Ascending aorta (tissue), 2 donors: ENCODE data around the gene SETX. TPM values are rescaled to one million over a fixed set of nuclear protein-coding genes. Genes with fewer than 3 reads are reported as not detected.
A peak's percentile ranks its signal among the peaks of the same experiment; 100 is the strongest.

ENCODE experiments used
- DNase-seq, 2 donors: peaks; one replicate each; pipeline ENCODE4 v3.0.0-alpha.2; 2019; ENCODE audit warnings: low spot score in 2 of 2
- H3K27ac ChIP-seq, 2 donors: fragments of 200-600 bp; sonication (generic); one replicate each; pipeline ENCODE4 v1.5.1; 2016 to 2017; ENCODE audit warnings: mild to moderate bottlenecking in 1 of 2
- H3K27me3 ChIP-seq: fragments of 200-600 bp; sonication (generic); one replicate; pipeline ENCODE4 v1.5.1; 2017
- H3K36me3 ChIP-seq, 2 donors: fragments of 200-600 bp; sonication (generic); one replicate each; pipeline ENCODE4 v1.5.1; 2016
- H3K4me1 ChIP-seq, 2 donors: fragments of 200-600 bp; sonication (generic); one replicate each; pipeline ENCODE4 v1.5.1; 2016 to 2017; ENCODE audit warnings: mild to moderate bottlenecking in 1 of 2
- H3K4me3 ChIP-seq, 2 donors: fragments of 200-600 bp; sonication (generic); one replicate each; pipeline ENCODE4 v1.5.1; 2016 to 2017; ENCODE audit warnings: mild to moderate bottlenecking in 1 of 2
- H3K9me3 ChIP-seq, 2 donors: fragments of 200-600 bp; sonication (generic); one replicate each; pipeline ENCODE4 v1.5.1; 2016
- intact Hi-C: fragments of 100-400 bp; cut with DNase I; formaldehyde crosslinking; loops from one replicate; pipeline ENCODE4 v1.15.1; 2023
- total RNA-seq: library from RNA; depleted of rRNA; stranded (reverse); fragments of >200 nt; gene quantifications from one replicate; pipeline ENCODE4 v1.1.0, GENCODE V29; 2016
- TF ChIP-seq, protein P1 (sequence below), 3 experiments: fragments of 200-600 bp in 2 of 3; fragments of 450-650 bp in 1 of 3; sonication (generic) in 2 of 3; IDR thresholded peaks; one replicate each; pipeline ENCODE4 v1.5.1; 2016 to 2019; ENCODE audit warnings: antibody characterized with exemption in 3 of 3, mild to moderate bottlenecking in 1 of 3, moderate library complexity in 1 of 3

The SETX gene
- total RNA-seq, 1 donor from 2014 or later = 31.2 TPM

DNA sequence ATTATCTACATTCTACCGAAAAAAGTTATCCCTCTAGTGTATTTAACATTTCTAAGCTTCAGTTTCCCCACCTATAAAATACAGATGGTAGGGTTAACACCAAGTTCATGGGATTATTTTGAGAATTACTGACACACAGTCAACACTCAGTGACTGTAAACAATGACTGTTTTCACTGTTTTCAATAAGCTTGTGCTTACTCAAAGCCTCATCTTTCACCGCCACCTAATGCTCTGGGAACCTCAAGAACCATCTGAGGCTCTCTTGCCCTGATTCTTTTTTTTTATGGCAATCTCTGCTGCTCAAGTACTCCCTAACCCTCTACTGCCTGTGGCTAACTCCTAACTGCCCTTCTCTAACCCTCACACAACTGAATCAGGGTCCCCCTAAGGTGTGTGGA lies 59.6 kb downstream of the SETX start:
- intact Hi-C loops = no loop called here

DNA sequence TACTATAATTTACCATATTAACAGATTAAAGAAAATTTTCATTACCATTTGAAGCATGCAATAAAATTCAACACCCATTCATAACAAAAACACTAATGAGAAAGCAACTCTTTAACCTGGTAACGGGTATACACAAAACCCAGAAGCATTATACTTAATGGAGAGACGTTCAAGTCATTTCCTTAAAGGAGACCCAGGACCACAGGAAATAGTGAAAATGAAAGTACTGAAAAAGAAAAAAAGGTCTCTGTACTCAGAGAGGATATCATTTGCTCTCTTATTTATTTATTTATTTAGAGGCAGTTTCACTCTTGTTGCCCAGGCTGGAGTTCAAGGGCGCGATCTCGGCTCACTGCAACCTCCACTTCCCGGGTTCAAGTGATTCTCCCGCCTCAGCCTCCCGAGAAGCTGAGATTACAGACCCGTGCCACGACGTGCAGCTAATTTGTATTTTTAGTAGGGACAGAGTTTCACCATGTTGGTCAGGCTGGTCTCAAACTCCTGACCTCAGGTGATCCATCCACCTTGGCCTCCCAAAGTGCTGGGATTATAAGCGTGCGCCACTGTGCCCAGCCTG lies 61.6 kb downstream of the SETX start:
- TF ChIP-seq, protein P1, sequence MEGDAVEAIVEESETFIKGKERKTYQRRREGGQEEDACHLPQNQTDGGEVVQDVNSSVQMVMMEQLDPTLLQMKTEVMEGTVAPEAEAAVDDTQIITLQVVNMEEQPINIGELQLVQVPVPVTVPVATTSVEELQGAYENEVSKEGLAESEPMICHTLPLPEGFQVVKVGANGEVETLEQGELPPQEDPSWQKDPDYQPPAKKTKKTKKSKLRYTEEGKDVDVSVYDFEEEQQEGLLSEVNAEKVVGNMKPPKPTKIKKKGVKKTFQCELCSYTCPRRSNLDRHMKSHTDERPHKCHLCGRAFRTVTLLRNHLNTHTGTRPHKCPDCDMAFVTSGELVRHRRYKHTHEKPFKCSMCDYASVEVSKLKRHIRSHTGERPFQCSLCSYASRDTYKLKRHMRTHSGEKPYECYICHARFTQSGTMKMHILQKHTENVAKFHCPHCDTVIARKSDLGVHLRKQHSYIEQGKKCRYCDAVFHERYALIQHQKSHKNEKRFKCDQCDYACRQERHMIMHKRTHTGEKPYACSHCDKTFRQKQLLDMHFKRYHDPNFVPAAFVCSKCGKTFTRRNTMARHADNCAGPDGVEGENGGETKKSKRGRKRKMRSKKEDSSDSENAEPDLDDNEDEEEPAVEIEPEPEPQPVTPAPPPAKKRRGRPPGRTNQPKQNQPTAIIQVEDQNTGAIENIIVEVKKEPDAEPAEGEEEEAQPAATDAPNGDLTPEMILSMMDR (IDR thresholded peaks at IDR 0.05) = no peak
- no peak for DNase-seq
- peaks cover 38 to 70% of the 10 kb centered on the region in 2 donors for H3K36me3 ChIP-seq
- no peak overlapping the region for H3K4me3 ChIP-seq
- H3K9me3 ChIP-seq = no peaks in the 10 kb centered on the region
- no peaks in the 10 kb centered on the region for H3K27me3 ChIP-seq
- H3K27ac ChIP-seq = no peak overlapping the region
- intact Hi-C loops = no loop called here
- no peaks in the 10 kb centered on the region for H3K4me1 ChIP-seq

More for the DNA sequence above, 59.6 kb downstream of the SETX start:
- Histone ChIP-seq H3K4me3 (no peak overlapping the region), H3K36me3 (peaks cover 51 to 82% of the 10 kb centered on the region in 2 donors), H3K27me3 (no peaks in the 10 kb centered on the region), H3K27ac (no peak overlapping the region), H3K9me3 (no peaks in the 10 kb centered on the region), H3K4me1 (no peaks in the 10 kb centered on the region)
- TF ChIP-seq, protein P1 (IDR thresholded peaks at IDR 0.05) = no peak
- DNase-seq = no peak

DNA sequence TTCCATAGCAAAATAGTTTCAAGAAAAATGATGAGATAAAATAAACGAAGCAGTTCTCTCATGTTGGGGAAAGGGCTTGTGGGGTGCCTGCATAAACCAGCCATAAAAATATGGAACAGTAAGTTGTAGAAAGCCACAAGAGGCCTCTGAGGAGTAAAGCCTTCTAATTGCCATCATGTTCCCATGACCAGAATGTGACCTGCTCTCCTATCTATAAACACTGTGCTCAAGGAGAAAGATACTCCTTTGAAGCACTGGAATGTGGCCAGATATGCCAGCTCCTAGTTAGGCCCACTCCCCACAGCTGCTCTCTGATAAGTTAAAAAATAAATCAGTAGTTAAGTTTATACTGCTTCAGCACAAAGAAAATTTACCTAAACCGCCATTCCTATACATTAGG lies 65.8 kb downstream of the SETX start:
- TF ChIP-seq, protein P1 (IDR thresholded peaks at IDR 0.05) = no peak
- no peaks in the 10 kb centered on the region for H3K4me1 ChIP-seq
- no peaks in the 10 kb centered on the region for H3K9me3 ChIP-seq
- H3K36me3 ChIP-seq = peaks cover 34 to 72% of the 10 kb centered on the region in 2 donors
- H3K27me3 ChIP-seq = no peaks in the 10 kb centered on the region
- intact Hi-C loops = no loop called here
- H3K27ac ChIP-seq = peak overlapping the region in 1 of 2 donors; percentile 32
- DNase-seq = no peak
- no peak overlapping the region for H3K4me3 ChIP-seq

DNA sequence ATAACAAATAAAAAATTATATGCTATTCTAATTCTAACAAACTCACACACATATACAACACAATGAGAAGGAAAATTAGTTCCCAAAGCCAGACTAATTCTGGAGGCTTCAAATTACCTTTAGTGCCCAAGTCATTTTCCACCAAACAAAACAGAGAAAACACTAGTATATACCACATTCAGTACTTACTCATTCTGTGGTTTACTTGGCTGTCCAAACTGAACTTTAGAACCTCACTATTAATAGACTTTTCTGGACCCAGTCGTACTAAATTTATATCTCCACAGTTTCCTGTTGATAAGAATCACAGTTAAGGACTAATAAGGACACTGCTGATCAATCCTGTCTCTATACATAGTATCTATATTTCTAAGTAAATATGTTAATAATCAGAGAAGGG lies 66.4 kb downstream of the SETX start:
- no peak overlapping the region for H3K4me3 ChIP-seq
- peaks cover 39 to 71% of the 10 kb centered on the region in 2 donors for H3K36me3 ChIP-seq
- peak overlapping the region in 1 of 2 donors; percentile 32 for H3K27ac ChIP-seq
- DNase-seq = no peak
- no peaks in the 10 kb centered on the region for H3K27me3 ChIP-seq
- TF ChIP-seq, protein P1 (IDR thresholded peaks at IDR 0.05) = no peak
- H3K9me3 ChIP-seq = no peaks in the 10 kb centered on the region
- intact Hi-C loops = no loop called here
- H3K4me1 ChIP-seq = no peaks in the 10 kb centered on the region

DNA sequence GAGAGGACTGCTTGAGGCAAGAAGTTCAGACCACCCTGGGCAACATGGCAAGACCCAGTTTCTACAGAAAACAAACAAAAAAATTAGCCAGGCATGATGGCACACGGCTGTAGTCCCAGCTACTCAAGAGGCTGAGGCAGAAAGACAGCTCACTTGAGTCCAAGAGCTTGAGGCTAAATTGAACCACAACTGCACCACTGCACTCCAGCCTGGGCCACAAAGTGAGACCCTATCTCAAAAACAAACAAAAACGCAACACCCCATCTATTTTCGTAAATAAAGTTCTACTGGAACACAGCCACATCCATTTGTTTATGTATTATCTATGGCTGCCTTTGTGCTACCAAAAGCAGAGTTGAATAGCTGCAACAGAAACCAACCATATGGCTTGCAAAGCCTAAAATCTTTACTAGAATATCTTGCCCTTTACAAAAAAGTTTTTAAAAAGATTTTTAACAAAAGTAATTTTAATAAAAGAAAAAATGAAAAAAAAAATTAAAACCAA lies 67.5 kb downstream of the SETX start:
- Histone ChIP-seq H3K27me3 (no peaks in the 10 kb centered on the region), H3K36me3 (peaks cover 49 to 79% of the 10 kb centered on the region in 2 donors), H3K27ac (no peak overlapping the region), H3K4me1 (no peaks in the 10 kb centered on the region), H3K4me3 (no peak overlapping the region), H3K9me3 (no peaks in the 10 kb centered on the region)
- DNase-seq = no peak
- intact Hi-C loops = no loop called here
- TF ChIP-seq, protein P1 (IDR thresholded peaks at IDR 0.05) = no peak
